Measurements from ENCODE around the gene IL2RA.
"Not testable (repeated sequence)": the region's sequence is repeated elsewhere in the genome, so short reads cannot be mapped to it uniquely, and the experiment has no call there.

The IL2RA gene

DNA sequence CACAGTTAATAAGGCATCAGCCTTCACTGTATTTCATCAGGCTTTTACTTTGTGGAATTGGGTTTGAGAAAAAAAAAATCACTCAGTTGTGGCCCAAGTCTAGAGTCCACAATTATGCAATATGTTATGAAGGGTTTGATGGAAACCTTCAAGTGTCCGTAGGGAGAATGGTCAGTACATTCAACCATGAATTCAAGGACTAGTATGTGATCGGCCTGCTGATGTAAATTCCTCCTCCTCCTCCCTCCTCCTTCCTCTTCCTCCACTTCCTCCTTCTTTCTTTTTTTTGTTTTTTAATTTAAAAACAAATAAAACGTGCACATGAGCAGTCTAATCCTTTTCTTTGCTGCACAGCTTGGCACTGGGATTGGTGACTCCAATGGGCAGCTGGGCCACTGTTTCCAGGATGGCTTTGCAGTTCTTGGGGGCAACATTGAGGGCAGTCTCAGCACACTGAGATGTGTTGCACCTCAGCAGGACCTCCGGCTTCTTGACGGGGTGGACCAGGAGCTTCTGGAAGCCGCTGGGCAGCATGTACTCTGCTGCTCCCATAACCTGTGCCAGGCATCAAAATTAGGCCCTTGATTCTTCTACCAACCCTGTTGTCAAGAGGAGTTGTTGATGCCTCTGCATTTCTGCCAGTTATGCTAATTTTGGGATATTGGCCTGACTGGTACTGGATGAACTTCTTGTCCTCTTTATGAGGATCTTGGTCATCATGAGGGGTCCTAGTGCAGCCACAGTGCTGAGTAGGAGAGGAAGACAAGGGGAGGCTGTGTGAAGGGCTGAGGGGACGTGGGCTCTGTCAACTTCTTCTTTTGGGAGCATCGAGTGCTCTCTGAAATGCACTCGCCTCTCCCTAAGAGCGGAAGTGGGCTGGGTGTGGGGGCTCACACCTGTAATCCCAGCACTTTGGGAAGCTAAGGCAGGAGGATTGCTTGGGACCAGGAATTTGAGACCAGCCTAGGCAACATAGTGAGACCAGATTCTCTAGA, 9.3 kb upstream of the IL2RA start:
- Mint-ChIP-seq H3K4me3 (peak overlapping the region; percentile 73), H3K36me3 (ENCODE audit: low read depth) (no peaks in the 10 kb centered on the region), H3K27ac (peak overlapping the region; percentile 94), H3K4me1 (ENCODE audit: low read depth) (peaks cover 98% of the 10 kb centered on the region), H3K9me3 (no peaks in the 10 kb centered on the region), H3K27me3 (no peaks in the 10 kb centered on the region)
- DNase-seq, result peak; percentile 39

GRCh38 chr10:6070660-6071059, 8.5 kb upstream of the IL2RA start:
- no peaks in the 10 kb centered on the region for H3K36me3 Mint-ChIP-seq (ENCODE audit: low read depth)
- DNase-seq, result peak; percentile 78
- peak overlapping the region; percentile 94 for H3K27ac Mint-ChIP-seq
- peaks cover 98% of the 10 kb centered on the region for H3K4me1 Mint-ChIP-seq (ENCODE audit: low read depth)
- no peaks in the 10 kb centered on the region for H3K27me3 Mint-ChIP-seq
- no peaks in the 10 kb centered on the region for H3K9me3 Mint-ChIP-seq
- peak overlapping the region; percentile 73 for H3K4me3 Mint-ChIP-seq

- peak; percentile 55 for DNase-seq
- peak overlapping the region; percentile 94 for H3K27ac Mint-ChIP-seq
- peaks cover 100% of the 10 kb centered on the region for H3K4me1 Mint-ChIP-seq (ENCODE audit: low read depth)
- no peaks in the 10 kb centered on the region for H3K9me3 Mint-ChIP-seq
- no peaks in the 10 kb centered on the region for H3K27me3 Mint-ChIP-seq
- no peaks in the 10 kb centered on the region for H3K36me3 Mint-ChIP-seq (ENCODE audit: low read depth)
- peak overlapping the region; percentile 73 for H3K4me3 Mint-ChIP-seq
These were observed 7.1 kb upstream of the IL2RA start for GRCh38 chr10:6069081-6069931.

- DNase-seq, result peak; percentile 56
- no peaks in the 10 kb centered on the region for H3K36me3 Mint-ChIP-seq (ENCODE audit: low read depth)
- peaks cover 95% of the 10 kb centered on the region for H3K4me1 Mint-ChIP-seq (ENCODE audit: low read depth)
- H3K27ac Mint-ChIP-seq, result peak overlapping the region; percentile 94
- peak overlapping the region; percentile 73 for H3K4me3 Mint-ChIP-seq
- no peaks in the 10 kb centered on the region for H3K9me3 Mint-ChIP-seq
- no peaks in the 10 kb centered on the region for H3K27me3 Mint-ChIP-seq
These were observed 6.3 kb upstream of the IL2RA start for GRCh38 chr10:6068422-6068821.

DNA sequence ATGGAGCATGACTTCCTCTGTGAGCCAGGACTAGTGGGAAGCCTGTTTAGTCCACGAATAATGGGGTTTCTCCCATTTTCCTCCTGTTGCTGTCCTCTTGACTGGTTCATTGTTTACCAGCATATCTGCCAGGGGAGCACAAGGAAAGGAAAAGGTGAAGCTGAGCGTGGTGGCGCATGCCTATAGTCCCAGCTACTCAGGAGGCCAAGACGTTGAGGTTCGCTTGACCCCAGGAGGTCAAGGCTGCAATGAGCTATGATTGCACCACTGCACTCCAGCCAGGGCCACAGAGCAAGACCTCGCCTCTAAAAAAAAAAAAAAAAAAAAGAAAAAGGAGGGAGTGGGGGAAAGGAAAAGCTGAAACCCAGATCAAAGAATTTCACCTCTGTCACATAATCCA, 5.8 kb upstream of the IL2RA start:
- H3K36me3 Mint-ChIP-seq (ENCODE audit: low read depth), result no peaks in the 10 kb centered on the region

DNA sequence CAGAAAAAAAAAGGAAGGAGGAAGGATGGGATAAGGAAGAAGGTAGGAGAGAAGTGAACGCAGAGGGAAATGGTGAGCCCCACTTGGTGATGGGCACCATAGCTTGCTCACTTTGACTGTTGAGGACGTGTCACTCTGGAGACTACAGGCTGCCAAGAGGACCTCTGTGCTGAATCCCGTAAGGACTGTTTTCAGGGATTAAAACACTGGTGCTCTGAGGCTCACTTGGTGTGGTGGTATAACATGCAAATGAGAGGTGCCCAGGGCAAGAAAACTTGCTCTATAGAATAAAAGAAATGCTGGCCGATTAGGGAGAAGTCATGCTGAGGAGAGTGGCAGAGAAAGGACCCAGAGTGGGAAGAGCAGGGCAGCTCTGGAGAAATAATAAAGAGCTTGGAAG, 5.3 kb upstream of the IL2RA start:
- Mint-ChIP-seq H3K4me3 (peak overlapping the region; percentile 19), H3K27ac (peak overlapping the region; percentile 94), H3K27me3 (no peaks in the 10 kb centered on the region), H3K9me3 (no peaks in the 10 kb centered on the region), H3K36me3 (ENCODE audit: low read depth) (no peaks in the 10 kb centered on the region), H3K4me1 (ENCODE audit: low read depth) (peaks cover 92% of the 10 kb centered on the region)
- peak; percentile 26 for DNase-seq

More for the DNA sequence above, 5.8 kb upstream of the IL2RA start:
- Mint-ChIP-seq H3K27me3 (no peaks in the 10 kb centered on the region), H3K4me3 (peak overlapping the region; percentile 73), H3K4me1 (ENCODE audit: low read depth) (peaks cover 92% of the 10 kb centered on the region), H3K27ac (peak overlapping the region; percentile 94), H3K9me3 (no peaks in the 10 kb centered on the region)
- DNase-seq, result no peak

GRCh38 chr10:6065835-6066234, 3.7 kb upstream of the IL2RA start:
- peak overlapping the region; percentile 18 for H3K4me3 Mint-ChIP-seq
- peaks cover 80% of the 10 kb centered on the region for H3K4me1 Mint-ChIP-seq (ENCODE audit: low read depth)
- DNase-seq, result no peak
- H3K36me3 Mint-ChIP-seq (ENCODE audit: low read depth), result peaks cover 15% of the 10 kb centered on the region
- H3K9me3 Mint-ChIP-seq, result no peaks in the 10 kb centered on the region
- no peaks in the 10 kb centered on the region for H3K27me3 Mint-ChIP-seq
- H3K27ac Mint-ChIP-seq, result peak overlapping the region; percentile 90

GRCh38 chr10:6065406-6065805, 3.2 kb upstream of the IL2RA start:
- H3K9me3 Mint-ChIP-seq, result no peaks in the 10 kb centered on the region
- H3K4me1 Mint-ChIP-seq (ENCODE audit: low read depth), result peaks cover 75% of the 10 kb centered on the region
- H3K36me3 Mint-ChIP-seq (ENCODE audit: low read depth), result peaks cover 19% of the 10 kb centered on the region
- H3K4me3 Mint-ChIP-seq, result peak overlapping the region; percentile 53
- H3K27me3 Mint-ChIP-seq, result no peaks in the 10 kb centered on the region
- DNase-seq, result peak; percentile 35
- peak overlapping the region; percentile 90 for H3K27ac Mint-ChIP-seq

- peak overlapping the region; percentile 90 for H3K27ac Mint-ChIP-seq
- not testable (repeated sequence) for H3K27me3 Mint-ChIP-seq, H3K9me3 Mint-ChIP-seq, DNase-seq
- H3K36me3 Mint-ChIP-seq (ENCODE audit: low read depth), result peaks cover 26% of the 10 kb centered on the region
- H3K4me3 Mint-ChIP-seq, result peak overlapping the region; percentile 27
- peaks cover 69% of the 10 kb centered on the region for H3K4me1 Mint-ChIP-seq (ENCODE audit: low read depth)
These were observed 2.6 kb upstream of the IL2RA start for GRCh38 chr10:6064726-6065125.

- DNase-seq, result peak; percentile 22
- no peaks in the 10 kb centered on the region for H3K27me3 Mint-ChIP-seq
- H3K9me3 Mint-ChIP-seq, result no peaks in the 10 kb centered on the region
- peaks cover 32% of the 10 kb centered on the region for H3K36me3 Mint-ChIP-seq (ENCODE audit: low read depth)
- H3K4me1 Mint-ChIP-seq (ENCODE audit: low read depth), result peaks cover 65% of the 10 kb centered on the region
- peak overlapping the region; percentile 28 for H3K27ac Mint-ChIP-seq
- no peak overlapping the region for H3K4me3 Mint-ChIP-seq
These were observed 2.0 kb upstream of the IL2RA start for GRCh38 chr10:6064119-6064518.

DNA sequence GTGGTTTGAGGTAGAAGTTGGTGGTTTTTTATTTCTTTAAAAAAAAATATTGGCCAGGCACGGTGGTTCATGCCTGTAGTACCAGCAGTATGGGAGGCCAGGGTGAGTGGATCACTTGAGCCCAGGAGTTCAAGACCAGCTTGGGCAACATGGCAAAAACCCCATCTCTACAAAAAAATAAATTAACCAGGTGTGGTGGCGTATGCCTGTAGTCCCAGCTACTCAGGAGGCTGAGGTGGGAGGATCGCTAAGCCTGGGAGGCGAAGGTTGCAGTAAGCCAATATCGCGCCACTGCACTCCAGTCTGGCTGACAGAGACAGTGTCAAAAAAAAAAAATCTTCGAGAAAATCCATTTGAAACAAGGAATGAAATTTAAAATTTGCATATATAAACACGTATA, 1.1 kb downstream of the IL2RA start:
- Mint-ChIP-seq H3K27me3 (no peaks in the 10 kb centered on the region), H3K9me3 (no peaks in the 10 kb centered on the region), H3K36me3 (ENCODE audit: low read depth) (peaks cover 63% of the 10 kb centered on the region), H3K4me3 (peak overlapping the region; percentile 92), H3K4me1 (ENCODE audit: low read depth) (peaks cover 64% of the 10 kb centered on the region), H3K27ac (peak overlapping the region; percentile 99)
- DNase-seq, result peak; percentile 61

GRCh38 chr10:6059506-6059905, 2.7 kb downstream of the IL2RA start:
- peaks cover 76% of the 10 kb centered on the region for H3K36me3 Mint-ChIP-seq (ENCODE audit: low read depth)
- peak overlapping the region; percentile 99 for H3K27ac Mint-ChIP-seq
- H3K27me3 Mint-ChIP-seq, result no peaks in the 10 kb centered on the region

GRCh38 chr10:6058682-6059475, 3.3 kb downstream of the IL2RA start:
- peaks cover 62% of the 10 kb centered on the region for H3K4me1 Mint-ChIP-seq (ENCODE audit: low read depth)
- peak overlapping the region; percentile 99 for H3K27ac Mint-ChIP-seq
- peak overlapping the region; percentile 92 for H3K4me3 Mint-ChIP-seq
- H3K36me3 Mint-ChIP-seq (ENCODE audit: low read depth), result peaks cover 83% of the 10 kb centered on the region
- no peaks in the 10 kb centered on the region for H3K9me3 Mint-ChIP-seq
- no peaks in the 10 kb centered on the region for H3K27me3 Mint-ChIP-seq
- peak; percentile 56 for DNase-seq

More at GRCh38 chr10:6059506-6059905, 2.7 kb downstream of the IL2RA start:
- H3K4me1 Mint-ChIP-seq (ENCODE audit: low read depth), result peaks cover 62% of the 10 kb centered on the region
- peak overlapping the region; percentile 92 for H3K4me3 Mint-ChIP-seq
- no peaks in the 10 kb centered on the region for H3K9me3 Mint-ChIP-seq
- peak; percentile 43 for DNase-seq
